Placental pericyte (primary cell): ENCODE results near the gene NR2C1. TPM values are rescaled to one million over a fixed set of nuclear protein-coding genes. Genes with fewer than 3 reads are reported as not detected.

Source experiments
- total RNA-seq: library from RNA; depleted of rRNA; stranded (reverse); fragments of >200 nt; gene quantifications from 2 replicates; pipeline ENCODE4 v1.2.3, GENCODE V29; 2012

Gene NR2C1
- total RNA-seq, result 23.4 and 28.8 TPM in 2 replicates

GRCh38 chr12:95072900-95073697 lies at the start of gene NR2C1:
TSS of gene NR2C1 (minus strand) at chr12:95073618. CDS start at chr12:95067384, 6,234 bp downstream.

GRCh38 chr12:95003213-95003920 lies 70.1 kb downstream of the NR2C1 start, which contains the start of gene NDUFA12:
TSS of gene NDUFA12 (minus strand) at chr12:95003697. CDS start at chr12:95003680, 17 bp downstream.

Other genes with a start within 250 kb of the NR2C1 start
- 105 and 184 TPM in 2 replicates for gene NDUFA12, start 69.9 kb downstream of the NR2C1 start, total RNA-seq
- 9.4 and 19.9 TPM in 2 replicates for gene FGD6, start 143.8 kb upstream of the NR2C1 start, total RNA-seq
- gene VEZT, start 144.2 kb upstream of the NR2C1 start, total RNA-seq, result 54.9 and 94.3 TPM in 2 replicates